GM23248 (cell line): ENCODE measurements around the gene RPRD1B.

Experiments used
- EZH2 ChIP-seq: fragments of 200-600 bp; sonication (generic); IDR thresholded peaks from 2 replicates; pipeline ENCODE4 v1.6.1; 2018; ENCODE audit warnings: antibody characterized with exemption, mild to moderate bottlenecking; ENCODE audit not compliant: insufficient read depth, poor library complexity, severe bottlenecking
- EZH2phosphoT487 ChIP-seq: fragments of 200-600 bp; sonication (generic); IDR thresholded peaks from 2 replicates; pipeline ENCODE4 v1.6.1; 2018; ENCODE audit warnings: antibody characterized with exemption, moderate library complexity, mild to moderate bottlenecking, low read depth; ENCODE audit not compliant: insufficient read depth

DNA sequence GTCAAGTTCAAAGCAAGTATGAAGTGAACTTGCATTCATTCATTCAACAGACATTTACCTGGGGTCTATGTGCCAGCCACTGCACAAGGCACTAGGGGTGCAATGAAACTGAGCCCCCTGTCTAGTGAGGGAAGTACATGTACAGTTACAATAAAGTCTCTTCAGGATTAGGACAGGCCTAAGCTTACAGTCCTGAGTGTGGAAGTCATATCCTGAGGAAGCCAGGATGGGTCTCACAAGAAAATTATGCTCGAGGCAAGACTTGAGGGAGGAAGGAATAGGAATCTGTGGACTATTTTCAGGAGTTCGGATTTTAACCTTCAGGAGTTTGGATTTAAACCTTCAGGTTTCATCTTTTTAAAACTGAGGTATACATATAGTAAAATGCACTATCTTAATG, 19.7 kb upstream of the RPRD1B start:
- no peak for TF ChIP-seq EZH2phosphoT487
- TF ChIP-seq EZH2: no peak
